Measurements from ENCODE around the gene MBD6.
"Not testable (repeated sequence)": the region's sequence is repeated elsewhere in the genome, so short reads cannot be mapped to it uniquely, and the experiment has no call there.

The MBD6 gene

GRCh38 chr12:57514720-57515407 lies 7.8 kb upstream of the MBD6 start:
- no peak for FAIRE-seq
- no peak for DNase-seq (ENCODE audit: insufficient read length, low spot score)

- no peak for FAIRE-seq
- DNase-seq (ENCODE audit: insufficient read length, low spot score): no peak
Measured at GRCh38 chr12:57515408-57515933, 7.2 kb upstream of the MBD6 start.

GRCh38 chr12:57515934-57516541 lies 6.6 kb upstream of the MBD6 start:
- FAIRE-seq (no peak), DNase-seq (ENCODE audit: insufficient read length, low spot score) (no peak)

GRCh38 chr12:57516617-57517153 lies 5.9 kb upstream of the MBD6 start:
- DNase-seq (ENCODE audit: insufficient read length, low spot score) (no peak), FAIRE-seq (no peak)

GRCh38 chr12:57517187-57517586 lies 5.4 kb upstream of the MBD6 start:
- DNase-seq (ENCODE audit: insufficient read length, low spot score): no peak
- no peak for FAIRE-seq

- DNase-seq (ENCODE audit: insufficient read length, low spot score): not testable (repeated sequence)
Measured at GRCh38 chr12:57517718-57518117, 4.9 kb upstream of the MBD6 start.

GRCh38 chr12:57518176-57518919 lies 4.3 kb upstream of the MBD6 start:
- no peak for FAIRE-seq

More at GRCh38 chr12:57517718-57518117, 4.9 kb upstream of the MBD6 start:
- FAIRE-seq: not testable (repeated sequence)

GRCh38 chr12:57518920-57519795 lies 3.5 kb upstream of the MBD6 start:
- DNase-seq (ENCODE audit: insufficient read length, low spot score): no peak
- FAIRE-seq: no peak

More at GRCh38 chr12:57518176-57518919, 4.3 kb upstream of the MBD6 start:
- DNase-seq (ENCODE audit: insufficient read length, low spot score): no peak

- FAIRE-seq (no peak), DNase-seq (ENCODE audit: insufficient read length, low spot score) (no peak)
Measured at GRCh38 chr12:57519796-57520052, 2.9 kb upstream of the MBD6 start.

GRCh38 chr12:57520053-57520818 lies 2.4 kb upstream of the MBD6 start, which contains the start of gene DDIT3:
TSS of gene DDIT3 (minus strand) at chr12:57520514. CDS start at chr12:57517406, 3,108 bp downstream.
- FAIRE-seq (no peak), DNase-seq (ENCODE audit: insufficient read length, low spot score) (peak; percentile 92)

- no peak for DNase-seq (ENCODE audit: insufficient read length, low spot score)
- no peak for FAIRE-seq
Measured at GRCh38 chr12:57521525-57522010, 1.1 kb upstream of the MBD6 start.

GRCh38 chr12:57522887-57523705 lies 472 bp downstream of the MBD6 start:
- FAIRE-seq (no peak), DNase-seq (ENCODE audit: insufficient read length, low spot score) (peak; percentile 29)

GRCh38 chr12:57523706-57524614 lies 1.3 kb downstream of the MBD6 start:
- FAIRE-seq (no peak), DNase-seq (ENCODE audit: insufficient read length, low spot score) (no peak)

GRCh38 chr12:57524814-57525614 lies 2.4 kb downstream of the MBD6 start:
- FAIRE-seq (no peak), DNase-seq (ENCODE audit: insufficient read length, low spot score) (no peak)

GRCh38 chr12:57525615-57526383 lies 3.2 kb downstream of the MBD6 start:
- DNase-seq (ENCODE audit: insufficient read length, low spot score) (no peak), FAIRE-seq (no peak)

All from HTR-8/SVneo (cell line).